K562 (cell line): ENCODE data around the gene GFOD1. TPM values are rescaled to one million over a fixed set of nuclear protein-coding genes. Genes with fewer than 3 reads are reported as not detected.

ENCODE experiments used
- ATAC-seq: fragments of 200-7000 bp; cut with Tn5 transposase; 3 replicates; pipeline ENCODE4 v1.9.1; 2020; ENCODE audit warnings: moderate library complexity
- BruUV-seq: library from RNA; stranded (reverse); fragments of 400-500 nt; replicated peaks from 2 replicates; lab custom pipeline; 2021; lab: Mats Ljungman, UMichigan
- CTCF ChIA-PET: fragments of 300-600 bp; formaldehyde crosslinking; extraction: SDS; loops from one replicate; lab custom pipeline; 2021; ENCODE audit warnings: low intra/inter-chr PET ratio; lab: Yijun Ruan, JAX
- POLR2A ChIA-PET: fragments of 300-600, 350-650 bp; sonication (Branson Sonifier 250); formaldehyde crosslinking; extraction: SDS; loops from one replicate; lab custom pipeline; 2021; ENCODE audit warnings: antibody characterized with exemption, inconsistent platforms; lab: Yijun Ruan, JAX
- DNase-seq, 4 experiments: peaks; one replicate each; pipeline versions ENCODE4 v3.0.0 to v3.0.0-alpha.2; 2011 to 2018; ENCODE audit warnings: low spot score in 3 of 4, mixed read lengths in 3 of 4; ENCODE audit errors: extremely low read depth in 1 of 4
- FAIRE-seq: peaks from 2 replicates; lab custom pipeline; 2011; peaks lifted over from hg19 to GRCh38; lab: Jason Lieb, UNC
- H2AFZ ChIP-seq: 2 replicates; pipeline ENCODE4 v1.6.0; 2011; ENCODE audit warnings: low read depth, low read length, control low read depth, inconsistent platforms
- H3K27ac ChIP-seq: fragments of 200-600 bp; 3 replicates; pipeline ENCODE4 v1.8.0; 2011; ENCODE audit warnings: low read depth, mild to moderate bottlenecking, control low read depth, inconsistent platforms, low read length, moderate library complexity, mixed read lengths; ENCODE audit errors: extremely low read depth
- H3K27me3 ChIP-seq, 2 experiments: fragments of 300-600 bp in 1 of 2; 2 replicates in 1 of 2; 3 replicates in 1 of 2; pipeline versions ENCODE4 v1.6.0 to v1.8.0; 2011; ENCODE audit warnings: inconsistent platforms in 2 of 2, low read length in 2 of 2, mild to moderate bottlenecking in 1 of 2, mixed read lengths in 1 of 2, moderate library complexity in 1 of 2; ENCODE audit not compliant: control insufficient read depth in 2 of 2, insufficient read depth in 2 of 2
- H3K36me3 ChIP-seq: fragments of 300-600 bp; 3 replicates; pipeline ENCODE4 v1.8.0; 2011; ENCODE audit warnings: mild to moderate bottlenecking, low read length, inconsistent platforms; ENCODE audit not compliant: control insufficient read depth, insufficient read depth
- H3K4me1 ChIP-seq, 2 experiments: fragments of 200-600 bp in 1 of 2; replicated peaks in 1 of 2; 2 replicates in 1 of 2; 3 replicates in 1 of 2; pipeline versions ENCODE4 v1.5.1 to v1.8.0; 2011; ENCODE audit warnings: inconsistent platforms in 2 of 2, low read length in 2 of 2, mild to moderate bottlenecking in 1 of 2, mixed read lengths in 1 of 2, moderate library complexity in 1 of 2; ENCODE audit not compliant: control insufficient read depth in 2 of 2, insufficient read depth in 2 of 2
- H3K4me2 ChIP-seq: 2 replicates; pipeline ENCODE4 v1.6.1; 2011; ENCODE audit warnings: low read length, control low read depth, inconsistent platforms, mixed read lengths; ENCODE audit not compliant: insufficient read depth
- H3K4me3 ChIP-seq: fragments of 200-600 bp; sonication (generic), shearing (Covaris generic); 2 replicates; pipeline ENCODE4 v1.5.1; 2016; ENCODE audit warnings: control low read depth, inconsistent platforms
- H3K79me2 ChIP-seq: fragments of 200-600 bp; 3 replicates; pipeline ENCODE4 v1.8.0; 2011; ENCODE audit warnings: low read length, inconsistent platforms; ENCODE audit not compliant: control insufficient read depth, insufficient read depth
- H3K9ac ChIP-seq, 2 experiments: 2 replicates each; pipeline versions ENCODE4 v1.6.0 to v1.6.1; 2011; ENCODE audit warnings: low read depth in 2 of 2, low read length in 2 of 2, control low read depth in 1 of 2, inconsistent platforms in 1 of 2, mild to moderate bottlenecking in 1 of 2, mixed read lengths in 1 of 2; ENCODE audit not compliant: insufficient read depth in 1 of 2
- H3K9me1 ChIP-seq: one replicate; pipeline ENCODE4 v1.6.0; 2011; ENCODE audit warnings: inconsistent platforms, mild to moderate bottlenecking, low read length, moderate library complexity; ENCODE audit not compliant: control insufficient read depth, insufficient read depth
- H3K9me3 ChIP-seq: replicated peaks from 2 replicates; pipeline ENCODE4 v1.5.1; 2011; ENCODE audit warnings: low read depth, low read length, inconsistent platforms; ENCODE audit not compliant: control insufficient read depth, insufficient read depth
- H4K20me1 ChIP-seq: replicated peaks from 2 replicates; pipeline ENCODE4 v1.6.1; 2011; ENCODE audit warnings: low read length, inconsistent platforms, mixed read lengths; ENCODE audit not compliant: control insufficient read depth, insufficient read depth
- HBP1 ChIP-seq: fragments of 450-650 bp; formaldehyde crosslinking; IDR thresholded peaks from 2 replicates; pipeline ENCODE4 v1.4.0; 2022; ENCODE audit warnings: missing genetic modification characterization
- MTA2 ChIP-seq: fragments of 450-650 bp; IDR thresholded peaks from 2 replicates; pipeline ENCODE4 v1.6.1; 2016; ENCODE audit warnings: low read depth
- ZNF76 ChIP-seq: fragments of 250-450 bp; sonication (Bioruptor Pico); IDR thresholded peaks from 2 replicates; pipeline ENCODE4 v1.4.0; 2020; ENCODE audit warnings: mild to moderate bottlenecking, moderate library complexity, borderline replicate concordance
- WGBS: fragments of 100-300 bp; shearing (Covaris generic); methylation state at CpG from one replicate; pipeline ENCODE4 v1.1.6; 2016; ENCODE audit warnings: low coverage, mixed read lengths; ENCODE audit not compliant: insufficient coverage; ENCODE audit errors: missing lambda C conversion rate; 5-methylcytosine and 5-hydroxymethylcytosine counted together
- in situ Hi-C: fragments of 300-500 bp; cut with MboI; formaldehyde crosslinking; loops from 4 replicates; pipeline ENCODE4 v1.15.0; 2018; ENCODE audit warnings: inconsistent platforms, mixed read lengths
- intact Hi-C: fragments of 100-400 bp; cut with micrococcal nuclease; formaldehyde crosslinking; loops from 2 replicates; pipeline ENCODE4 v1.14.2; 2022
- polyA plus RNA-seq, 8 experiments: library from polyadenylated mRNA; depleted of rRNA in 4 of 8; stranded (reverse) in 5 of 8; unstranded in 3 of 8; fragments of >200 nt; fragmentation: Nextera tagmentation in 2 of 8; fragmentation: Illumina TruSeq in 1 of 8; extraction: Ambion mirVana in 2 of 8; extraction: Trizol in 1 of 8; gene quantifications; 2 replicates each; pipeline versions ENCODE4 v1.2.1 to v1.2.3, GENCODE V29; 2011 to 2014; ENCODE audit warnings: inconsistent platforms in 1 of 8, missing spikeins in 1 of 8
- total RNA-seq, 7 experiments: library from RNA; depleted of rRNA in 6 of 7; stranded (reverse); fragments of >200 nt in 6 of 7; fragmentation: Illumina TruSeq in 2 of 7; extraction: Trizol in 2 of 7; gene quantifications; 2 replicates each; pipeline versions ENCODE4 v1.2.1 to v1.2.3, GENCODE V29; 2011 to 2021; ENCODE audit warnings: low replicate concordance in 1 of 7

GFOD1 gene
- total and polyA plus RNA-seq, 9 of the 15 experiments (the other 6 are each of a cell fraction or from before 2014, with no cell fraction given), result 3.8 to 12.0 (median 8.2) TPM

GRCh38 chr6:13362412-13362811 lies 125.0 kb downstream of the GFOD1 start:
- H2AFZ ChIP-seq, result no peak overlapping the region
- no peak overlapping the region for H3K4me2 ChIP-seq
- FAIRE-seq (no peak), DNase-seq (no peak), ATAC-seq (no peak)
- H3K4me1 ChIP-seq, result peaks cover 15 to 25% of the 10 kb centered on the region in 2 experiments
- no peaks in the 10 kb centered on the region for H4K20me1 ChIP-seq
- TF ChIP-seq MTA2, result no peak
- TF ChIP-seq HBP1 (CRISPR knock-in tag), result no peak
- no peak for TF ChIP-seq ZNF76 (CRISPR knock-in tag)
- CTCF ChIA-PET, result no interaction called here
- no peaks in the 10 kb centered on the region for H3K36me3 ChIP-seq
- no peak overlapping the region for H3K4me3 ChIP-seq
- no TSS peak for BruUV-seq
- H3K27ac ChIP-seq, result no peak overlapping the region
- no peaks in the 10 kb centered on the region for H3K9me1 ChIP-seq
- in situ Hi-C loops, result no loop called here
- WGBS, result 59% methylated on average over 4 of the region's 5 CpGs
- H3K79me2 ChIP-seq, result no peaks in the 10 kb centered on the region
- H3K27me3 ChIP-seq, result no peaks in the 10 kb centered on the region
- intact Hi-C loops, result no loop called here
- no peaks in the 10 kb centered on the region for H3K9me3 ChIP-seq
- POLR2A ChIA-PET, result no interaction called here
- no peak overlapping the region for H3K9ac ChIP-seq
